Left ventricle myocardium superior (tissue), 1 donor: ENCODE measurements around the gene NLGN1. TPM values are rescaled to one million over a fixed set of nuclear protein-coding genes. Genes with fewer than 3 reads are reported as not detected.

Source experiments
- ATAC-seq: fragments of 200-7000 bp; cut with Tn5 transposase; one replicate; pipeline ENCODE4 v1.9.1; 2020; ENCODE audit warnings: mild to moderate bottlenecking, moderate library complexity
- DNase-seq: peaks from one replicate; pipeline ENCODE4 v3.0.0-alpha.2; 2020
- intact Hi-C: fragments of 100-400 bp; cut with micrococcal nuclease; formaldehyde crosslinking; loops from one replicate; pipeline ENCODE4 v1.11.0; 2022
- total RNA-seq: library from RNA; stranded (reverse); fragmentation: NEBNext Ultra II Directional; extraction: Animal tissue kit (Norgen Biotek cat#: 25700); gene quantifications from one replicate; pipeline ENCODE4 v1.2.1, GENCODE V29; 2021
- donor health status: DM: no; HTN: yes; CAD: no; lungs with severe emphysema.

The NLGN1 gene
- total RNA-seq, 1 donor from 2014 or later = 10.5 TPM

DNA sequence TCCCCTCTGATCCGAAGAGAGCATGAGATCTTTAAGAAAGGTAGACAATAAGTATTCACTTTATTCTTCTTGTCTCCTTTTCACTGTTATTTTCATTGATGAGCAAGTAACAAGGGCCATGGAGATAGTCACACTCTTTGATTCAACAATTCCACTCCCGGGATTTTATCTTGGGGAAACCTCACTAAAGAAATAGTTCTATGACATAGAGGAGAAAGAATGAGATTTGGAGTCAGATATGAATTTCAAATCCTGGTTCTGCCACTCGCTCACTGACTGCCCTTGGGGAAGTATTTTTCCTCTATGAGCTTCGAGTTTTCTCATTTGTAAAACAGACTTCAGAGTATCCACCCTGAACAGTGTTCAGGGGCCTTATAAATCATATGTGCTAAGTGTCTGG, 514.6 kb downstream of the NLGN1 start:
- DNase-seq (no peak), ATAC-seq (no peak)
- intact Hi-C loops = no loop called here

DNA sequence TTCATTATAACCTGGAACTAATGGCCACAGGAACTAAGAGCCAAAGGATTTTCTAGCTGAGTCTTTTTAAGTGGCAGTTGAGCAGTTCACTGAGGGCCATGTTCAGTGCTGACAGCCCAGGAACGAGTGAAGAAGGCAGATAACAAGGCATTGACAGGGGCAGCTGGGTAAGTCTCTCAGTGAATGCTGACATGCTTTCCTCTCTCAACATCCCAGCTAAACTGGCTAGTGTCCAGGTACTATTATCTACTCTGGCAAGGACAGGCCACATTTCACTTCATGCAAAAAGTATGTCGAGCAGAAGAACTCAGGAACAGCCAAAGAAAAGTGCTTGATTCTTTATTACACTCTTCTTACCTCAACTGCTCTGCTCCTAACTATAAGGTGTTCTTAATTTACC, 515.9 kb downstream of the NLGN1 start:
- DNase-seq (peak; percentile 27), ATAC-seq (peak; percentile 100)
- intact Hi-C loops = no loop called here

DNA sequence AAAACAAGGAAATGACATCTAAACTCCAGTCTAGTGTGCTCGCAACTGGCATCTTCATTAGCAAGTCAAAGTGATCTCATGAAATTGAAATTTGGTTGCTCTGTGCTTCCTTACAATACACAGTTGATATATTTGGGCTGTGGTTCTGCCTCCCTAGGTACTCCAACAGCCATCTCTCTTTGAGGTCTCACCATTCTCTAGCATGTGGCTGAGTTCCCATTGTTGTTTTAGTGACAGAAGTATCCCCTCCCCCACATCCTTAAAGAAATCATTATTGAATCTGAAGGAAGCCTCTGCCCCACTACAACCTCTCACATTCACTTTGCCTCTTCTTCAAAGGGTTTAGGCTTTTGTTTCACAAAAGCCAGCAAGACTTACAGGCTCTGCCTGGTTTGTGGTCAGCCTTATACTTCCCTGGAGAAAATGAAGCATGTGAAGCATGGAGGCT, 516.5 kb downstream of the NLGN1 start:
- ATAC-seq (peak; percentile 6), DNase-seq (no peak)
- intact Hi-C loops = no loop called here

DNA sequence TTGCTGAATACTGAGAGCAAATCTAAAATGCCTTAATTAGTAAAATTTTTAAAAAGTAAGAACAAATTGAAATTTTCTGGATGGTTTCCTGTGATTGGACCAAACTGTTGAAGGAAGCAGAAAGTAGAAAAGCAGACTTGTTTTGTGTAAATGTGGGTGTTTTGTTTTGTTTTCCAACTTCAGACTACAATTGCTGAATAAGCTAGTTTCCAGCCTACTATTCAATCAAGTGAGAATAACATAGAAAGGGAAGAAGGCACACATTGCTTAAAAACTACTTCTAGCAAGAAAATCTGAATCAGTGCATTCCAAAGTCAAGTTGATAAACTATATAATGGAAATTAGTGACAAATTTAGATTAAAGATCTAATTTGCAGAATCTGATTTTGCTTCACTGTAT, 519.3 kb downstream of the NLGN1 start:
- DNase-seq (no peak), ATAC-seq (no peak)

DNA sequence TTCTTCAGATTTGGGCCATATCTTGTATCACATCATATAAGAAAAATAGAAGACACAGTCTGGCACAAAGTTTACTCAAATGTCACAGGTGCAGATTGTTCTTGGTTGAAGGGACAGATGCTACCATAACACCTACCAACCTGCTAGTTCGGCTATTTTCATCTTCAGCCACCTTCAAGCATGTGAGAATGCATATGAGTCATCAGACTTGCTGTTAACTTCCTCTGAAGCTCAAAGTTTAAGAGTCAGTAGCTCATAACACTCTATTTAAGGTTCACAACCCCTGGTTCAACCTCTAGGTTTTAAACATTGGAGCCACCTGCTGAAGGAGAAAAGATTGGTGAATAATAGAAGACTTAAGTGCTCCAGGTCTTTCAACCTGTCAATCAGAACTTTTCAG, 522.8 kb downstream of the NLGN1 start:
- DNase-seq = no peak
- no peak for ATAC-seq
- intact Hi-C loops = no loop called here

More for the DNA sequence above, 519.3 kb downstream of the NLGN1 start:
- intact Hi-C loops = no loop called here

DNA sequence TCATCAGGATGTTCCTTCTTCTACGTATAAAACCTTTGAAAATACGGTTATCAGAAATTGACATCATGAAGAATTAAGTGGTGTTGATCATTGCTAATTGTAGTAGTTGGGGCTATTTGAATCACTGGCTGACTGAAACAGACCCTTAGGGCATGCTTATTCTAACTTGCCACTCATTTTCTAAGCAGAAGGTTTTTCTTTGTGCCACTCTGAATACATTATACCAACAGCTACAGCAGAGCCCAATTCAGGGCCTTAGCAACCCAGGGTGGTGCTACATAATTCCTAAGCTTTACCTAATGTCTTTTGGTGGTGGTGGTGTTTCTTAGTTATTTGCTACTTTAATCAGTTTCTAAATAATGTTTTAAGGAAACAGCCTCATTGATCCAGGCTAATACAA, 524.2 kb downstream of the NLGN1 start:
- intact Hi-C loops = no loop called here
- DNase-seq (no peak), ATAC-seq (no peak)

DNA sequence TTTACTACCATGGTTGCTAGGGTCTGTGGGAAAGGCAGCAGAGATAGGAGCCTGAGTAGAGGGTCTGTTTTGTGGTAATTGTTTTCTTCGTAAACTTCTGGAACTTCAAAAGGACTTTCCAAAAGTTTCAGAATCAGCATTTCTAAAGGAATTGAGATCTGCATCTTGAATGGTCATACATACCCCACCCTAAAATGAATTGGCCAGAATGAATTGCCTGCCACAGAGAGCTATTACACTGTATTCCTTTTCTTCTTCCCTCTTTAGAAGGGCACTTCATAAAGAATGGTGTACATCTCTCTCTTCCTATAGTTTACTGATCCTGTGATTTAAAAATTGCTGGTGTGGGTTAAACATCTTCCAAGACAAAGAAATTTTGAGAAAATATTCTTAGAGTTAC, 525.7 kb downstream of the NLGN1 start:
- intact Hi-C loops = no loop called here
- no peak for DNase-seq
- no peak for ATAC-seq

DNA sequence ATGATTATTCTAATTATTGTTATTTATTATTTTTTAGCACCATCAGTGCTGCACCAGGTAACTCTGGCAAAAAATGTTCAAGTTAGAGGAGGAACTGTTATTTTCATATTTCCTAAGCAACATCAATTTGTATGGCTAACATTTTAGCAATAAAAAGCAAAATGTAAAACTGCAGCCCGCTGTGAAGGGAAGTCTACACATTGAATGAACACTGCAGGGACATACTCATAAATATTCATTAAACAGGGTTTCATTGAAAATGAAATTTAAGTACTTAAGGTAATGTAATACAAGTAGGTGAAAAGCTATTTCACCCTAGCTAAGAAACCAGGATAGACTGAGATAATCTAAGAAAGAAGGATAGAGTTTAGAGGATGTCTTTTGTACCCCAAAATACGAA, 532.7 kb downstream of the NLGN1 start:
- intact Hi-C loops = no loop called here
- DNase-seq (no peak), ATAC-seq (no peak)

DNA sequence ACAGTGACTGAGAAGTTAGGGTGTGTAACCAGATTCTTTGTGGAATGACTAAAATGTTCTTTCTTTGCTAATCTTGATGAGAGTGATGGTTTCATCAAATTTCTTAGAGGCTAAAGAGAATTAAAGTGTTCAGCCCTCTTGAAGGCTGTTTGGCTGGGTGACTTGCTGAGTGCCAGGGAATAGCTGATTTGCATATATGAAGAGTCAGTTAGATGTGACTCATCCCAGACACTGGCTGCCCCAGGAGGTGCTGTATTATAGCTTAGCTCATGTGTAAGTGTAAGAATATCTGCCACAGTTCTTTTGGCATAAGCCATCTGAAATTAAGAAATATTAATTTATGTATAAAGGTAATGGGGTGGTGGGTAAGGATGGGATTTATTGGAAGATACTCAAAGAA, 535.1 kb downstream of the NLGN1 start:
- DNase-seq (no peak), ATAC-seq (peak; percentile 48)
- intact Hi-C loops = no loop called here

DNA sequence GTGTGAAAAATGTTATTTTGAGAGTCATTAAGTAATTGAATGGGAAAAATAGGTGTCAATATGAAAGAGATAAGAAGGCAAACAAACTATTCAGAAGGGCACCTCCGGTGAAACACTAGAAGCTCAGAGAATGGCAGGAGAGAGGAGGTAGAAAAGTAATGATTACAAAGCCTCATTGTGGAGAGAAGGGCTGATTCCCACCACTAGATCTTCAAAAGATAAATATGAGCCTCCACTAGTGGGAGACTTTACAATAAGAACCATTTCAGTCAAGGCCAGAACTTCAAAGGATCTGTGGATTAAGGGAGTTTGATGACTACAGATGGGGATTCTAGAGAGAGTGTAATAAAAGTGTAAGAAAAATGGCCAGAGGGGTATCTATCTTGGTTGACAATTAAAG, 535.6 kb downstream of the NLGN1 start:
- intact Hi-C loops = no loop called here
- DNase-seq = no peak
- ATAC-seq = no peak

DNA sequence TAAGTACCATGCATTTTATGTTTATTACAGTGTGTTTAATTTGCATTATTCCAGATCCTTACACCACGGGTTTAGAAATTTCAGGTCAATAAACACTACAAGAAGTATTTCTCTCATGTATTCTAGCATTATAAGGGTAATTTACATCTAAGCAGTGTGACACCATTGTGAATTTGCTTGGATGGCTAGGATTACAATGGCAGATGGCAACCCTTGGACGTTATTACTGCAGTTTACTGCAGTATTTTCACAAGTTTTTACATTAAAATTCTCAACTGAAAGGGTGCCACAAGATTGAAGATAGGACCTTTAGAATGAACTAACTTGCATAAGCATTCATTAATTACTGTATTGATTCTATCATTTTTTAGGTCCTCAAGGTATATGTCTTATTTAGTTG, 538.8 kb downstream of the NLGN1 start:
- ATAC-seq (no peak), DNase-seq (no peak)
- intact Hi-C loops = no loop called here

DNA sequence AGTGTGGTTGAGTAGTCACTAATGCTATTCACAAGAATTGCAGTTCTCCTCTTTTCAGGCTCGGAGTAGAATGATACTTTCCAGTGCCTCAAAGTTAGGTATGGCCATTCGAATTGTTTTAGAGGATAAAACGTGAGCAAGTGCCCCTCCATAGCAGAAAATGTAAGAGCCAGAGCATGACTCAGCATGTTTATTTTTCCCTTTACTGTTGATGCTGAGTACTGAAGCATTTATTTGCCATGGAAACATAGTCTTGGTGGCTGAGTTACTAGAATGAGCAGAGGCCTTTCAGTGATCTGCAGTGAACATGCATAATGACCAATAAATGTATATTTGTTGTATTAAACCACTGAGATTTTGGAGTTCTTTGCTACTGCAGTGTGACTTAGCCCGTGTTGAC, 540.6 kb downstream of the NLGN1 start:
- ATAC-seq = no peak
- DNase-seq = no peak

DNA sequence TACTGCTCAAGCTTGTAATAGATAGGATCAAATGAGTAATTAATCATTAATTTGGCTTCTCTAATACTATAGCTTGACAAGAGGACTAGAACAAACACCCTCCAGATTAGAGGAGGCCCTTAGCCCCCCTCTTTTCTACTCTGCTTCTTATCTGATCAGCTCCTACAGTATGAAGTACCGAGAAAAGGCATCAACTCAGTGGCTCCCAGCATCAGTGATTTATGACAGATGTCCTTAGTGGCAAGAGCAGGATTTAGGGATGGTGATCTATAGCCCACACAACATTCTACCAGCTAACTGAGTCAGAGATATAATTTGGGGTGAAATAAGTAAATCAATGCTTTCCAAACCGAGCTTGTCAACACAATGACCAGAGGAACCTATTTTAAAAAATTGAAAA, 541.1 kb downstream of the NLGN1 start:
- no peak for DNase-seq
- intact Hi-C loops = no loop called here
- ATAC-seq = no peak

More for the DNA sequence above, 540.6 kb downstream of the NLGN1 start:
- intact Hi-C loops = no loop called here

DNA sequence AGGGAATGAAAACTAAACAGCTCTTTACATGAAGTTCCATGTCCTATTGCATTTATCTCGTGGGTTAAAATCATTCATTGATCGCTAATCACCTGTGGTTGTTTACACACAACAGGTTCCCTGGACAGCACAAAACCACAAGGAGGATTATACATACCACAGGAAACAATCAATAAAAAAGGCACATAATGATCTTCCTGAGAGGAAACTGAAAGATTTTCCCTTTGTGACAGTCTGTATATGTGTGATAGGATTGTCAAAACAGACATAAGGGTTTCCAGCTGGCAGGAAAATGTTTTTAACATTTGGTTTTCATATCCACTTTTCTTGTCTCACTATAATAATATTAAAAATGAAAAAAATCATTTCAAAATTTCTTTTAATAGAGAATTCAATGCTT, 541.8 kb downstream of the NLGN1 start:
- intact Hi-C loops = no loop called here
- DNase-seq = no peak
- no peak for ATAC-seq

DNA sequence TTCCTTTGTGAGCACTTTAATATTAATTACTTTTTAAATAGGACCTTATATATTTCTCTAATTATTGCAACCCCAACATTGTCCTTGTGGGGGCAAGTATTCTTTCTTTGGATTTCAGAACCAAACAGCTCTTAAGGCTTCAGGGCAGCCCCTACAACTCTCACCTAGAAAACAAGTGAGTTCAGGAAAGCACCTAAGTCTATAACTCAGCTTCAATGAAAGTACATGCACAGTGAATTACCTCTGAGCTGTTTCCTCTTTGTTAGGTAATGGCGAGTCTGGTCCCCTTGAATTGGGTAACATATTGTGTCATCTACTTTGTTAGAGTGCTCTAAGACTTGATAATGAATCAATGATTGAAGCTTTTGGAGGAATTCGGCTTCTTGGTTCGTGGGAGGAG, 545.7 kb downstream of the NLGN1 start:
- DNase-seq (no peak), ATAC-seq (no peak)
- intact Hi-C loops = no loop called here

DNA sequence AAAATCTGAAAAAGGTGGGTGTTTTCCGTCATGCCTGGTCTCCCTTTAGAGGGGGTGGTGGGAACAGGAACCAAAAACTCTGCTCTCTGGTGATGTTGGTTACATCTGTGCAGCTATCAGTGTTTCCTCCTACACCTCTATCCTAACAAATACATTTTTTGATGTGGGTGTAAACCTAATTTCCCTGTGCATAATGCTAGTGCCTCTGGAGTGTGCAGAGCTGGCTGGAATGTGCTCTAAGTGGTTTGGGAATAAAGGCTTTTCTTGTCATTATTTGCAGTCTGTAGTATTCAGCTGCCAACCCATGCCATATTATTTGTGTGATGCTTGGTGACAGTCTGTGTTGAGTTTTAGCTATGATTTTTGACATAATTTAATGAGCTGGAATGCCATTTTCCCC, 547.6 kb downstream of the NLGN1 start:
- DNase-seq (no peak), ATAC-seq (no peak)
- intact Hi-C loops = no loop called here

DNA sequence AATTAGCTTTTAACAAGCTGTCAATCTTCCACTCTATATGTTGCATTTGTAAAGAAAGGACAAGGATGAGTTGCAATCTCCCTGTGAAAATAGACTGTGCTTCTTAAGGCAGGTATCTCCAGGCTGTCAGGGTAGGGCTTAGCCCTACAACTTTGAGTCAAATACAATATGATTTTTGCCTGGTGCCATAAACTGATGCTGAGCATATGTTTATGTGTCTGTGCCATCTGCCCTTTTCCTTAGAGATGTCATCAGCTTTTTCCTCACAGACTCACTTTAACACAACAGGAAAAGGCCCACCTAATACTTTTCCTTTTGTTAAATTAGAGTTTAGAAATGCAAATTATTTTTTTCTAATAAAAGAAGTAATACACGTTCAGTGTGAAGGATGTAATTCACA, 548.3 kb downstream of the NLGN1 start:
- intact Hi-C loops = no loop called here
- DNase-seq (no peak), ATAC-seq (no peak)

DNA sequence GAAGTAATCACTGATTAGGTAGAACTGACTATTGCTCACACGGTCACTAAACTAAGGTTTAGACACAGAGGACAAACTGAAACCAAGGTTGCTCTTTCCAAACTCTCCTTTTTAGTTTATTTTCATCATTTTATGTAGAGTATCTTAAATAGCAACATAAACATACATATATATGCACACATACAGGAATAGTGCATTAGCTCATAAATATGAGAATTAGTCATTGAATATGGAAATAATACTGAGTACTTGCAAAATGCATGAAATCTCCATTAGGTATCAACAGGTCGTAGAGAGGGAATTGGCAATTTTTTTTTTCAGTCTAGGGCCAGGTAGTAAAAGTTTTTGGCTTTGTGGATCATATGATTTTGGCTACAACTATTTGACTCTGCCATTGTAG, 557.1 kb downstream of the NLGN1 start:
- no peak for ATAC-seq
- intact Hi-C loops = no loop called here
- no peak for DNase-seq

DNA sequence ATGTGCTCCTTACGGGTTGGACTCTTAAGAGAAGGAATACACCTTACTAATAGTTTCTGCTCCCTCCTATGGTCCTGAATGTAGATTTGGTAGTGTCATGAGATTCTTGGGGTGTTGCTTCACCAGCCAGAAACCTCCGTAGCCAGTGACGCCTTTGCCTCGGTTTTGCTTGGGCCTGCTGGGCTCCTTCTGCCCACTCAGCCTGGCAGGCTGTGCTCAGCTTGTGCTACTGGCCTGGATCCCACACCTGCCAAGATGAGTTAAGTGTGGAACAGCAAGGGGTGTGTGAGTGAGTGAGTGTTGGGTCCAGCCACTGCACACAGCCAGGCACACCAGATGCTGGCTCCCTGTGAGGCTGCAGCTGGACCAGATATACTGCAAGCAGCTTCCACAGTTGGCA, 560.1 kb downstream of the NLGN1 start:
- DNase-seq = no peak
- no peak for ATAC-seq
- intact Hi-C loops = no loop called here

DNA sequence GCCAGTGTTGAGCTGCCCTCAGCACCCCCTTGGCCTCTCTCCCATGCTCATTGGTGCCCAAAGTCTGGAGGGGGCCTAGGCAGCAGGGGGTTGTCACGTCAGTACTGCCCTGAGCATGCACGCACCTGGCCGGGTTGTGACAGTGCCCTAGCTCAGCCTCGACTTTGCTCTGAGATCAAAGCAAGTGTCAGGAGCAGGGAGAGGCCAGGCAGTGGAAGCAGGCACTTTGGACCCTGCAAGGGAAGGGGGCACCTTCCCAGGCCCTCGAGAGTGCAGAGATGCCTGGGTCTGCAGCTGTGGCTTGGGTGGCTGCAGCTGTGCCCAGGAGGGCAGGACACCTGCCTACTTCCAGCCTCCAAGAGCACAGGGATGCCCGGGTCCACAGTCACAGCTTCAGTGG, 561.3 kb downstream of the NLGN1 start:
- intact Hi-C loops = no loop called here
- ATAC-seq = no peak
- no peak for DNase-seq

DNA sequence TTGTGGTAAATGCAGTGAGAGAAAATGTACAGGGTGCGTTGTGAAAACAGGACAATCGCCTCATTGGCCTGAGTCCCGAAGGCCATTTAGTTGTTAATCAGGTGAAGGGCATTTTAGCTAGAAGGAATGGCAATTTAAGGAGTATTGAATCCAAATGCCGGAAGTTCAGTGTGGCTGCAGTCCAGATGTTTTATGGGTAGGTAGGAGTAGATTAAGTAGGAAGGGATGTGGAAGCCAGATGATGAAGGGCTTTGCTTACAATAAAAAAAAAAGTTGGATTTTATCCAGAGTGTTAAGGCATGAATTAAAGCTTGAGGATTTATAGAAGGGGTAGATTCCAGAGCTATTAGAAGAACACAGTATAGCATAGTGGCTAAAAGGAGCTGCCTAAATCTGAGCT, 572.7 kb downstream of the NLGN1 start:
- intact Hi-C loops = no loop called here
- DNase-seq (no peak), ATAC-seq (no peak)

DNA sequence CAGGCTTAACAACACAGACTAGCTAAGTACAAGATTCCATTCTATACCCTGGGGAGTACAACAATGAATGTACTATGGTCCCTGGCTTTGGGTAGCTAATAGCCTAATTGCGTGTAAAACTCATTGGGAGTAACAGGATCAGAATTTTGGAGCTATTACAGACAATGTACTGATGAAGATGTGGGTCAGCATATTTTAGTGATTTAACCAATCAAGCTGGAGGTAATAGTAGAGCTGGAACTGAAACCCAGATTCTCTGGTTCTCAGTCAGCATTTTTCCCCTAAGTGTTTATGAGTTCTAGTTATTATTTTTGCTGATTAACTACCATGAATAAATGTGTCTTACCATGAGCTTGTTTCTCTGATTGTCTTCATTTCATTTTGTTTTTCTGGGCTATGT, 578.7 kb downstream of the NLGN1 start:
- intact Hi-C loops = no loop called here
- ATAC-seq (no peak), DNase-seq (no peak)
